Liver (tissue), 9 donors: ENCODE results near the gene C5. TPM values are rescaled to one million over a fixed set of nuclear protein-coding genes. Genes with fewer than 3 reads are reported as not detected.

ENCODE experiments used
- DNase-seq: peaks from one replicate; pipeline ENCODE4 v3.0.0-alpha.2; 2017; ENCODE audit warnings: low spot score
- H3K27ac ChIP-seq, 2 donors: one replicate each; pipeline ENCODE4 v1.7.0; 2013; ENCODE audit warnings: inconsistent platforms in 2 of 2, low read length in 2 of 2, control low read depth in 1 of 2, low read depth in 1 of 2, mild to moderate bottlenecking in 1 of 2
- H3K27me3 ChIP-seq, 4 donors: one replicate each; pipeline versions ENCODE4 v1.6.1 to v1.7.0; 2013; ENCODE audit warnings: low read length in 3 of 4, inconsistent platforms in 1 of 4, mild to moderate bottlenecking in 1 of 4, moderate library complexity in 1 of 4; ENCODE audit not compliant: control insufficient read depth in 4 of 4, insufficient read depth in 4 of 4
- H3K36me3 ChIP-seq, 4 donors: one replicate each; pipeline versions ENCODE4 v1.6.1 to v1.7.0; 2013; ENCODE audit warnings: low read length in 3 of 4, mild to moderate bottlenecking in 3 of 4, low read depth in 1 of 4, moderate library complexity in 1 of 4; ENCODE audit not compliant: control insufficient read depth in 4 of 4, insufficient read depth in 3 of 4
- H3K4me1 ChIP-seq, 4 donors: one replicate each; pipeline versions ENCODE4 v1.6.1 to v1.7.0; 2013; ENCODE audit warnings: low read length in 3 of 4, mild to moderate bottlenecking in 3 of 4, moderate library complexity in 1 of 4; ENCODE audit not compliant: control insufficient read depth in 4 of 4, insufficient read depth in 4 of 4
- H3K4me3 ChIP-seq, 3 donors: one replicate each; pipeline versions ENCODE4 v1.6.1 to v1.7.0; 2013; ENCODE audit warnings: low read length in 3 of 3, control low read depth in 1 of 3, low read depth in 1 of 3, mild to moderate bottlenecking in 1 of 3
- H3K9ac ChIP-seq, 2 donors: one replicate each; pipeline ENCODE4 v1.7.0; 2013; ENCODE audit warnings: low read length in 2 of 2, mild to moderate bottlenecking in 2 of 2, moderate library complexity in 2 of 2, control low read depth in 1 of 2, low read depth in 1 of 2
- H3K9me3 ChIP-seq, 4 donors: one replicate each; pipeline versions ENCODE4 v1.6.1 to v1.7.0; 2013; ENCODE audit warnings: low read length in 3 of 4; ENCODE audit not compliant: control insufficient read depth in 4 of 4
- EGR1 ChIP-seq, 2 donors: IDR thresholded peaks; 2 replicates each; pipeline ENCODE4 v1.6.1; 2016 to 2018; ENCODE audit warnings: antibody characterized with exemption in 2 of 2, low read depth in 2 of 2
- FOXA1 ChIP-seq: IDR thresholded peaks from 2 replicates; pipeline ENCODE4 v1.6.1; 2016; ENCODE audit warnings: antibody characterized with exemption
- FOXA2 ChIP-seq: IDR thresholded peaks from 2 replicates; pipeline ENCODE4 v1.6.1; 2016; ENCODE audit warnings: antibody characterized with exemption
- GABPA ChIP-seq, 2 donors: IDR thresholded peaks in 1 of 2; conservative IDR thresholded peaks in 1 of 2; 2 replicates each; pipeline ENCODE4 v1.6.1; 2016; ENCODE audit warnings: antibody characterized with exemption in 2 of 2, mild to moderate bottlenecking in 1 of 2, moderate library complexity in 1 of 2
- HNF4G ChIP-seq: IDR thresholded peaks from 2 replicates; pipeline ENCODE4 v1.6.1; 2016; ENCODE audit warnings: antibody characterized with exemption
- NR2F2 ChIP-seq: IDR thresholded peaks from 2 replicates; pipeline ENCODE4 v1.6.1; 2016; ENCODE audit warnings: antibody characterized with exemption
- RAD21 ChIP-seq, 2 donors: IDR thresholded peaks; 2 replicates each; pipeline ENCODE4 v1.6.1; 2016; ENCODE audit warnings: antibody characterized with exemption in 2 of 2, mild to moderate bottlenecking in 2 of 2
- RXRA ChIP-seq, 2 donors: IDR thresholded peaks; 2 replicates each; pipeline ENCODE4 v1.6.1; 2017 to 2018; ENCODE audit warnings: antibody characterized with exemption in 2 of 2, mild to moderate bottlenecking in 1 of 2
- SP1 ChIP-seq: IDR thresholded peaks from 2 replicates; pipeline ENCODE4 v1.6.1; 2018; ENCODE audit warnings: antibody characterized with exemption, mild to moderate bottlenecking
- TAF1 ChIP-seq: conservative IDR thresholded peaks from 2 replicates; pipeline ENCODE4 v1.6.1; 2016; ENCODE audit warnings: antibody characterized with exemption, mild to moderate bottlenecking
- YY1 ChIP-seq: IDR thresholded peaks from 2 replicates; pipeline ENCODE4 v1.6.1; 2016; ENCODE audit warnings: antibody characterized with exemption, mild to moderate bottlenecking
- WGBS: extraction: QIAGEN DNeasy Blood & Tissue Kit; methylation state at CpG from one replicate; pipeline ENCODE4 v1.1.7; 2013; 5-methylcytosine and 5-hydroxymethylcytosine counted together
- polyA plus RNA-seq, 2 donors: library from polyadenylated mRNA; stranded (reverse) in 1 of 2; unstranded in 1 of 2; fragments of 200-250 nt in 1 of 2; fragments of >200 nt in 1 of 2; fragmentation: Nextera tagmentation in 1 of 2; extraction: Ambion mirVana in 1 of 2; gene quantifications; one replicate each; pipeline versions ENCODE4 v1.2.1 to v1.2.3, GENCODE V29; 2013 to 2015
- total RNA-seq, 2 donors: library from RNA; depleted of rRNA; stranded (reverse); fragments of >200 nt; gene quantifications; one replicate each; pipeline ENCODE4 v1.2.3, GENCODE V29; 2014
- TF ChIP-seq, protein P1 (sequence below): IDR thresholded peaks from 2 replicates; pipeline ENCODE4 v1.6.1; 2016; ENCODE audit warnings: antibody characterized with exemption
- TF ChIP-seq, protein P2 (sequence below): fragments of 150-350 bp; IDR thresholded peaks from 2 replicates; pipeline ENCODE4 v1.5.1; 2017; ENCODE audit warnings: improper control_type of control experiment, low read depth, low read length; ENCODE audit not compliant: missing input control
- TF ChIP-seq, protein P3 (sequence below): IDR thresholded peaks from 2 replicates; pipeline ENCODE4 v1.6.1; 2016; ENCODE audit warnings: antibody characterized with exemption, mild to moderate bottlenecking
- TF ChIP-seq, protein P4 (sequence below): IDR thresholded peaks from 2 replicates; pipeline ENCODE4 v1.6.1; 2016; ENCODE audit warnings: antibody characterized with exemption
- donor health status: healthy.
- donor health status: healthy.
- donor health status: healthy.
- donor health status: healthy.
- donor health status: healthy.

Gene C5
- total and polyA plus RNA-seq, 4 donors = 127 to 485 (median 361) TPM

DNA sequence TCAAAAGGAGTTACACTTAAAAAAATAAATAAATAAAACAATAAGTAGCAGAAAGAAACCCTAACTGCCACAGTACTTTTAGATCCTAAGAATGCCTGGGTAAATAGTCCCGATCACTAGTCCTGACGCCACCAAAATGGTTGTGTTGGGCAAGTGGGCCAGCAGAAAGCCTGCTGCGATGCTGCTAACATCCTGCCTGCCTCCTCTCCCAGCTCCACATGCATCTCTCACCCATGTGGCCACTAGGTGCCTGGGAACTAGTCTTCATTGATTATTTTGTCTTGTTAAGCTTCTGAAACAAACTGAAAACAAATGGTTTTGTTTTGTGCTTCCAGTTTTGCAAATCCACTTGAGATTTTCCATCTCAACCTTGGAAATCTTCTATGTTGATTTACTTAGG lies 69.1 kb downstream of the C5 start:
- peaks cover 6 to 36% (median 34%) of the 10 kb centered on the region in 4 donors for H3K4me1 ChIP-seq
- no peak for TF ChIP-seq FOXA1
- TF ChIP-seq, protein P1, sequence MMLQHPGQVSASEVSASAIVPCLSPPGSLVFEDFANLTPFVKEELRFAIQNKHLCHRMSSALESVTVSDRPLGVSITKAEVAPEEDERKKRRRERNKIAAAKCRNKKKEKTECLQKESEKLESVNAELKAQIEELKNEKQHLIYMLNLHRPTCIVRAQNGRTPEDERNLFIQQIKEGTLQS = no peak
- TF ChIP-seq FOXA2 = no peak
- no peak for TF ChIP-seq GABPA (IDR thresholded peaks at IDR 0.05 in 1 of 2, conservative IDR thresholded peaks at IDR 0.05 in 1 of 2)
- TF ChIP-seq, protein P2, sequence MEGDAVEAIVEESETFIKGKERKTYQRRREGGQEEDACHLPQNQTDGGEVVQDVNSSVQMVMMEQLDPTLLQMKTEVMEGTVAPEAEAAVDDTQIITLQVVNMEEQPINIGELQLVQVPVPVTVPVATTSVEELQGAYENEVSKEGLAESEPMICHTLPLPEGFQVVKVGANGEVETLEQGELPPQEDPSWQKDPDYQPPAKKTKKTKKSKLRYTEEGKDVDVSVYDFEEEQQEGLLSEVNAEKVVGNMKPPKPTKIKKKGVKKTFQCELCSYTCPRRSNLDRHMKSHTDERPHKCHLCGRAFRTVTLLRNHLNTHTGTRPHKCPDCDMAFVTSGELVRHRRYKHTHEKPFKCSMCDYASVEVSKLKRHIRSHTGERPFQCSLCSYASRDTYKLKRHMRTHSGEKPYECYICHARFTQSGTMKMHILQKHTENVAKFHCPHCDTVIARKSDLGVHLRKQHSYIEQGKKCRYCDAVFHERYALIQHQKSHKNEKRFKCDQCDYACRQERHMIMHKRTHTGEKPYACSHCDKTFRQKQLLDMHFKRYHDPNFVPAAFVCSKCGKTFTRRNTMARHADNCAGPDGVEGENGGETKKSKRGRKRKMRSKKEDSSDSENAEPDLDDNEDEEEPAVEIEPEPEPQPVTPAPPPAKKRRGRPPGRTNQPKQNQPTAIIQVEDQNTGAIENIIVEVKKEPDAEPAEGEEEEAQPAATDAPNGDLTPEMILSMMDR = no peak
- TF ChIP-seq, protein P3, sequence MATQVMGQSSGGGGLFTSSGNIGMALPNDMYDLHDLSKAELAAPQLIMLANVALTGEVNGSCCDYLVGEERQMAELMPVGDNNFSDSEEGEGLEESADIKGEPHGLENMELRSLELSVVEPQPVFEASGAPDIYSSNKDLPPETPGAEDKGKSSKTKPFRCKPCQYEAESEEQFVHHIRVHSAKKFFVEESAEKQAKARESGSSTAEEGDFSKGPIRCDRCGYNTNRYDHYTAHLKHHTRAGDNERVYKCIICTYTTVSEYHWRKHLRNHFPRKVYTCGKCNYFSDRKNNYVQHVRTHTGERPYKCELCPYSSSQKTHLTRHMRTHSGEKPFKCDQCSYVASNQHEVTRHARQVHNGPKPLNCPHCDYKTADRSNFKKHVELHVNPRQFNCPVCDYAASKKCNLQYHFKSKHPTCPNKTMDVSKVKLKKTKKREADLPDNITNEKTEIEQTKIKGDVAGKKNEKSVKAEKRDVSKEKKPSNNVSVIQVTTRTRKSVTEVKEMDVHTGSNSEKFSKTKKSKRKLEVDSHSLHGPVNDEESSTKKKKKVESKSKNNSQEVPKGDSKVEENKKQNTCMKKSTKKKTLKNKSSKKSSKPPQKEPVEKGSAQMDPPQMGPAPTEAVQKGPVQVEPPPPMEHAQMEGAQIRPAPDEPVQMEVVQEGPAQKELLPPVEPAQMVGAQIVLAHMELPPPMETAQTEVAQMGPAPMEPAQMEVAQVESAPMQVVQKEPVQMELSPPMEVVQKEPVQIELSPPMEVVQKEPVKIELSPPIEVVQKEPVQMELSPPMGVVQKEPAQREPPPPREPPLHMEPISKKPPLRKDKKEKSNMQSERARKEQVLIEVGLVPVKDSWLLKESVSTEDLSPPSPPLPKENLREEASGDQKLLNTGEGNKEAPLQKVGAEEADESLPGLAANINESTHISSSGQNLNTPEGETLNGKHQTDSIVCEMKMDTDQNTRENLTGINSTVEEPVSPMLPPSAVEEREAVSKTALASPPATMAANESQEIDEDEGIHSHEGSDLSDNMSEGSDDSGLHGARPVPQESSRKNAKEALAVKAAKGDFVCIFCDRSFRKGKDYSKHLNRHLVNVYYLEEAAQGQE = no peak
- no peak for TF ChIP-seq SP1
- TF ChIP-seq YY1 = no peak
- H3K36me3 ChIP-seq = peaks cover 3 to 54% (median 45%) of the 10 kb centered on the region in 4 donors
- DNase-seq = no peak
- H3K27me3 ChIP-seq = no peaks in the 10 kb centered on the region
- no peak overlapping the region for H3K9ac ChIP-seq
- no peak overlapping the region for H3K27ac ChIP-seq
- H3K4me3 ChIP-seq = no peak overlapping the region
- no peaks in the 10 kb centered on the region for H3K9me3 ChIP-seq
- 97% methylated on average over 3 of the region's 3 CpGs for WGBS

DNA sequence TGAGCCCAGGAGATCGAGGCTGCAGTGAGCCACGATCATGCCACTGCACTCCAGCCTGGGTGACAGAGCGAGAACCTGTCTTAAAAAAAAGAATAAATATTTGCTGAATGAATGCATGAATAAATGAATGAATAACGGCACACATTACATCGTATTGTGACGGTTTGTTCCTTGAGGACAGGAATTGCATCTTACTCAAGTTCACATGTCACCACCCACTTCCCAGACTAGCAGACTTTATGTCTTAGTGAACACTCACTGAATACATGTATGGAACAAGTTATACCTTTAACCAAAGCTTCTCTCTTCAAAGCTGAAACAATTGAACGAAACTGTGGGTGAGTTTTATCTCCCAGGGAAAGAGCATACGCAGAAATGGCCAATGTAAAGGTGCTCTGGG lies 70.3 kb downstream of the C5 start:
- Histone ChIP-seq H3K9ac (no peak overlapping the region), H3K36me3 (peaks cover 3 to 61% (median 53%) of the 10 kb centered on the region in 4 donors), H3K27me3 (no peaks in the 10 kb centered on the region), H3K27ac (no peak overlapping the region), H3K4me3 (no peak overlapping the region), H3K4me1 (peaks cover 6 to 26% (median 22%) of the 10 kb centered on the region in 4 donors), H3K9me3 (no peaks in the 10 kb centered on the region)
- DNase-seq = no peak
- TF ChIP-seq, protein P3 = no peak
- TF ChIP-seq EGR1 (IDR thresholded peaks at IDR 0.05; ENCODE audit: low read depth in 2 of 2) = no peak
- no peak for TF ChIP-seq SP1
- TF ChIP-seq NR2F2 = no peak
- TF ChIP-seq GABPA (IDR thresholded peaks at IDR 0.05 in 1 of 2, conservative IDR thresholded peaks at IDR 0.05 in 1 of 2) = no peak
- TF ChIP-seq HNF4G = no peak
- TF ChIP-seq RXRA (IDR thresholded peaks at IDR 0.05) = no peak
- no peak for TF ChIP-seq YY1
- no peak for TF ChIP-seq RAD21 (IDR thresholded peaks at IDR 0.05)
- TF ChIP-seq, protein P4, sequence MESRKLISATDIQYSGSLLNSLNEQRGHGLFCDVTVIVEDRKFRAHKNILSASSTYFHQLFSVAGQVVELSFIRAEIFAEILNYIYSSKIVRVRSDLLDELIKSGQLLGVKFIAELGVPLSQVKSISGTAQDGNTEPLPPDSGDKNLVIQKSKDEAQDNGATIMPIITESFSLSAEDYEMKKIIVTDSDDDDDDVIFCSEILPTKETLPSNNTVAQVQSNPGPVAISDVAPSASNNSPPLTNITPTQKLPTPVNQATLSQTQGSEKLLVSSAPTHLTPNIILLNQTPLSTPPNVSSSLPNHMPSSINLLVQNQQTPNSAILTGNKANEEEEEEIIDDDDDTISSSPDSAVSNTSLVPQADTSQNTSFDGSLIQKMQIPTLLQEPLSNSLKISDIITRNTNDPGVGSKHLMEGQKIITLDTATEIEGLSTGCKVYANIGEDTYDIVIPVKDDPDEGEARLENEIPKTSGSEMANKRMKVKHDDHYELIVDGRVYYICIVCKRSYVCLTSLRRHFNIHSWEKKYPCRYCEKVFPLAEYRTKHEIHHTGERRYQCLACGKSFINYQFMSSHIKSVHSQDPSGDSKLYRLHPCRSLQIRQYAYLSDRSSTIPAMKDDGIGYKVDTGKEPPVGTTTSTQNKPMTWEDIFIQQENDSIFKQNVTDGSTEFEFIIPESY = no peak
- no peak for TF ChIP-seq TAF1
- TF ChIP-seq, protein P1 = no peak
- TF ChIP-seq, protein P2 = no peak
- 81% methylated on average over 8 of the region's 8 CpGs for WGBS
